PFSK-1 (cell line): ENCODE measurements around the gene ITGAE.

Experiments used
- FOXP2 ChIP-seq: optimal IDR thresholded peaks from 2 replicates; pipeline ENCODE3; 2011; ENCODE audit warnings: borderline replicate concordance, control low read depth, inconsistent platforms; ENCODE audit not compliant: insufficient read depth; ENCODE audit errors: extremely low read length, extremely low read depth
- POLR2AphosphoS5 ChIP-seq: IDR thresholded peaks from 2 replicates; pipeline ENCODE4 v1.6.1; 2012; ENCODE audit warnings: low read depth, mild to moderate bottlenecking, control low read depth, low read length, moderate library complexity
- SIN3A ChIP-seq: IDR thresholded peaks from 2 replicates; pipeline ENCODE4 v1.6.1; 2012; ENCODE audit warnings: mild to moderate bottlenecking, low read length, moderate library complexity, borderline replicate concordance; ENCODE audit not compliant: insufficient read depth
- TAF1 ChIP-seq: IDR thresholded peaks from 2 replicates; pipeline ENCODE4 v1.6.1; 2012; ENCODE audit warnings: low read length, control low read depth, borderline replicate concordance; ENCODE audit not compliant: insufficient read depth
- TF ChIP-seq, protein P1 (sequence below), 2 experiments: IDR thresholded peaks; 2 replicates each; pipeline versions ENCODE4 v1.6.1 to v1.8.0; 2011 to 2012; ENCODE audit warnings: low read depth in 2 of 2, low read length in 2 of 2, control low read depth in 1 of 2, inconsistent platforms in 1 of 2, mild to moderate bottlenecking in 1 of 2, moderate library complexity in 1 of 2; ENCODE audit not compliant: insufficient read depth in 1 of 2

DNA sequence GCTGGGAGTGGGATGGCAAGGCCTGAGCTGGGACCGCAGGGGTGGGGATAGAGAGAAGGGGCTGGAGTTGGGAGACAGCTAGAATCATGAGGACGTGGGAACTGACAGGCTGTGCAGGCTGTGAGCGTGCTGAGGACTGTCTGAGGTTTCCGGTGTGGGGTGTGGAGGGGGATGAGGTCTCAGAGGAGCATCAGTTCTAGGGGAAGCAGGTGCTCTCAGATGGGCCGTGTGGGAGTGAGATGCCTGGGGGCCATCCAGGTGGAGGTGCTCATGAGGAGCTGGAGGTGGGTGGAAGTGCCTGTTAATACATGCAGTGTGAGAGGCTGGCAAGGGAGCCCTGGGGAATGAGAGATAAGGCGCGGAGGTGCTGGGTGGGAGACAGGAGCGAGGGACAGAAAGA is 50.1 kb downstream of the ITGAE start:
- TF ChIP-seq POLR2AphosphoS5 (no peak), TAF1 (no peak), FOXP2 (no peak), SIN3A (no peak)
- TF ChIP-seq, protein P1, sequence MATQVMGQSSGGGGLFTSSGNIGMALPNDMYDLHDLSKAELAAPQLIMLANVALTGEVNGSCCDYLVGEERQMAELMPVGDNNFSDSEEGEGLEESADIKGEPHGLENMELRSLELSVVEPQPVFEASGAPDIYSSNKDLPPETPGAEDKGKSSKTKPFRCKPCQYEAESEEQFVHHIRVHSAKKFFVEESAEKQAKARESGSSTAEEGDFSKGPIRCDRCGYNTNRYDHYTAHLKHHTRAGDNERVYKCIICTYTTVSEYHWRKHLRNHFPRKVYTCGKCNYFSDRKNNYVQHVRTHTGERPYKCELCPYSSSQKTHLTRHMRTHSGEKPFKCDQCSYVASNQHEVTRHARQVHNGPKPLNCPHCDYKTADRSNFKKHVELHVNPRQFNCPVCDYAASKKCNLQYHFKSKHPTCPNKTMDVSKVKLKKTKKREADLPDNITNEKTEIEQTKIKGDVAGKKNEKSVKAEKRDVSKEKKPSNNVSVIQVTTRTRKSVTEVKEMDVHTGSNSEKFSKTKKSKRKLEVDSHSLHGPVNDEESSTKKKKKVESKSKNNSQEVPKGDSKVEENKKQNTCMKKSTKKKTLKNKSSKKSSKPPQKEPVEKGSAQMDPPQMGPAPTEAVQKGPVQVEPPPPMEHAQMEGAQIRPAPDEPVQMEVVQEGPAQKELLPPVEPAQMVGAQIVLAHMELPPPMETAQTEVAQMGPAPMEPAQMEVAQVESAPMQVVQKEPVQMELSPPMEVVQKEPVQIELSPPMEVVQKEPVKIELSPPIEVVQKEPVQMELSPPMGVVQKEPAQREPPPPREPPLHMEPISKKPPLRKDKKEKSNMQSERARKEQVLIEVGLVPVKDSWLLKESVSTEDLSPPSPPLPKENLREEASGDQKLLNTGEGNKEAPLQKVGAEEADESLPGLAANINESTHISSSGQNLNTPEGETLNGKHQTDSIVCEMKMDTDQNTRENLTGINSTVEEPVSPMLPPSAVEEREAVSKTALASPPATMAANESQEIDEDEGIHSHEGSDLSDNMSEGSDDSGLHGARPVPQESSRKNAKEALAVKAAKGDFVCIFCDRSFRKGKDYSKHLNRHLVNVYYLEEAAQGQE (IDR thresholded peaks at IDR 0.05; ENCODE audit: insufficient read depth in 1 of 2, low read depth in 2 of 2, low read length in 2 of 2): no peak
